Sigmoid colon (tissue), 7 donors: ENCODE results near the gene POP5. TPM values are rescaled to one million over a fixed set of nuclear protein-coding genes. Genes with fewer than 3 reads are reported as not detected.
"Not testable (repeated sequence)": the region's sequence is repeated elsewhere in the genome, so short reads cannot be mapped to it uniquely, and the experiment has no call there.

Experiments
- DNase-seq: peaks from one replicate; pipeline ENCODE4 v3.0.0-alpha.2; 2019
- H3K27ac ChIP-seq, 4 donors: fragments of 200-600 bp; sonication (generic); one replicate each; pipeline ENCODE4 v1.5.1; 2016 to 2019; ENCODE audit warnings: mild to moderate bottlenecking in 1 of 4
- H3K27me3 ChIP-seq, 3 donors: fragments of 200-600 bp; sonication (generic); one replicate each; pipeline ENCODE4 v1.5.1; 2019; ENCODE audit warnings: mild to moderate bottlenecking in 1 of 3
- H3K36me3 ChIP-seq, 4 donors: fragments of 200-600 bp; sonication (generic); one replicate each; pipeline ENCODE4 v1.5.1; 2016 to 2019
- H3K4me1 ChIP-seq, 4 donors: fragments of 200-600 bp; sonication (generic); one replicate each; pipeline ENCODE4 v1.5.1; 2017 to 2019
- H3K4me3 ChIP-seq, 4 donors: fragments of 200-600 bp; sonication (generic); one replicate each; pipeline ENCODE4 v1.5.1; 2017 to 2019; ENCODE audit warnings: mild to moderate bottlenecking in 2 of 4, moderate library complexity in 1 of 4
- H3K9me3 ChIP-seq, 4 donors: fragments of 200-600 bp in 3 of 4; sonication (generic) in 3 of 4; one replicate each; pipeline versions ENCODE4 v1.5.1 to v1.6.1; 2013 to 2019
- CTCF ChIP-seq, 4 experiments: fragments of 450-650 bp in 3 of 4; fragments of 200-600 bp in 1 of 4; IDR thresholded peaks; one replicate each; pipeline ENCODE4 v1.5.1; 2016 to 2019; ENCODE audit warnings: antibody characterized with exemption in 4 of 4, mild to moderate bottlenecking in 3 of 4, moderate library complexity in 2 of 4
- EP300 ChIP-seq, 4 donors: sonication (generic); formaldehyde crosslinking; IDR thresholded peaks; one replicate each; pipeline ENCODE4 v1.6.1; 2017; ENCODE audit warnings: antibody characterized with exemption in 4 of 4
- POLR2A ChIP-seq, 2 donors: fragments of 450-650 bp; IDR thresholded peaks; one replicate each; pipeline ENCODE4 v1.6.1; 2016; ENCODE audit warnings: antibody characterized with exemption in 2 of 2, mild to moderate bottlenecking in 2 of 2, moderate library complexity in 2 of 2
- POLR2AphosphoS5 ChIP-seq, 4 donors: sonication (generic); formaldehyde crosslinking; IDR thresholded peaks; one replicate each; pipeline ENCODE4 v1.6.1; 2017; ENCODE audit warnings: antibody characterized with exemption in 4 of 4
- WGBS, 2 donors: extraction: QIAGEN DNeasy Blood & Tissue Kit; methylation state at CpG; one replicate each; pipeline ENCODE4 v1.1.7; 2013; 5-methylcytosine and 5-hydroxymethylcytosine counted together
- intact Hi-C: fragments of 100-400 bp; cut with DNase I; formaldehyde crosslinking; loops from one replicate; pipeline ENCODE4 v1.15.1; 2023
- polyA plus RNA-seq, 3 donors: library from polyadenylated mRNA; stranded (reverse); fragments of 200-250 nt; gene quantifications; one replicate each; pipeline ENCODE4 v1.2.3, GENCODE V29; 2013
- total RNA-seq, 4 donors: library from RNA; depleted of rRNA; stranded (reverse); fragments of >200 nt; gene quantifications; one replicate each; pipeline ENCODE4 v1.1.0, GENCODE V29; 2016
- donor health status: healthy with polysubstance abuse.
- donor health status: Bipolar disorder and iron deficiency.
- donor health status: healthy.

The POP5 gene
- total and polyA plus RNA-seq, 7 donors, result 21.0 to 58.0 (median 27.8) TPM

- DNase-seq, result no peak
- Histone ChIP-seq H3K27ac (no peak overlapping the region), H3K4me1 (no peaks in the 10 kb centered on the region), H3K4me3 (no peak overlapping the region), H3K27me3 (peaks cover 0 to 26% (median 5%) of the 10 kb centered on the region in 3 donors), H3K9me3 (no peaks in the 10 kb centered on the region), H3K36me3 (no peaks in the 10 kb centered on the region)
- WGBS, 2 donors, result 30 to 67% methylated on average over 2 of the region's 2 CpGs
- TF ChIP-seq CTCF (IDR thresholded peaks at IDR 0.05), result no peak
- no peak for TF ChIP-seq EP300 (IDR thresholded peaks at IDR 0.05)
- TF ChIP-seq POLR2A (IDR thresholded peaks at IDR 0.05), result no peak
- no peak for TF ChIP-seq POLR2AphosphoS5 (IDR thresholded peaks at IDR 0.05)
- intact Hi-C loops, result no loop called here
Observed at GRCh38 chr12:120620624-120621023, 39.4 kb upstream of the POP5 start.

- H3K27me3 ChIP-seq, result peaks cover 0 to 26% (median 5%) of the 10 kb centered on the region in 3 donors
- H3K4me1 ChIP-seq, result no peaks in the 10 kb centered on the region
- TF ChIP-seq POLR2A (IDR thresholded peaks at IDR 0.05) (no peak), CTCF (IDR thresholded peaks at IDR 0.05) (no peak), EP300 (IDR thresholded peaks at IDR 0.05) (no peak), POLR2AphosphoS5 (IDR thresholded peaks at IDR 0.05) (no peak)
- no peak overlapping the region for H3K4me3 ChIP-seq
- intact Hi-C loops, result no loop called here
- H3K27ac ChIP-seq, result no peak overlapping the region
- 39 to 51% methylated on average over 8 of the region's 8 CpGs for WGBS, 2 donors
- DNase-seq, result no peak
- no peaks in the 10 kb centered on the region for H3K9me3 ChIP-seq
- H3K36me3 ChIP-seq, result no peaks in the 10 kb centered on the region
Observed at GRCh38 chr12:120618954-120619615, 37.9 kb upstream of the POP5 start.

- H3K9me3 ChIP-seq, DNase-seq, H3K27ac ChIP-seq, intact Hi-C loops, H3K4me3 ChIP-seq, H3K4me1 ChIP-seq, H3K36me3 ChIP-seq: not testable (repeated sequence)
- 96 to 97% methylated on average over 4 of the region's 4 CpGs for WGBS, 2 donors
- H3K27me3 ChIP-seq, result peaks cover 0 to 26% (median 5%) of the 10 kb centered on the region in 3 donors
Observed at GRCh38 chr12:120617767-120618166, 36.6 kb upstream of the POP5 start.

- not testable (repeated sequence) for DNase-seq, H3K27ac ChIP-seq
- 91 to 95% methylated on average over 3 of the region's 3 CpGs for WGBS, 2 donors
Observed at GRCh38 chr12:120617193-120617592, 36.0 kb upstream of the POP5 start.

GRCh38 chr12:120614848-120615247, 33.6 kb upstream of the POP5 start:
- Histone ChIP-seq H3K36me3 (no peaks in the 10 kb centered on the region), H3K27me3 (peaks cover 0 to 14% (median 1%) of the 10 kb centered on the region in 3 donors), H3K27ac (no peak overlapping the region), H3K9me3 (no peaks in the 10 kb centered on the region), H3K4me3 (no peak overlapping the region), H3K4me1 (no peaks in the 10 kb centered on the region)
- intact Hi-C loops, result no loop called here
- DNase-seq, result no peak
- TF ChIP-seq POLR2A (IDR thresholded peaks at IDR 0.05) (no peak), CTCF (IDR thresholded peaks at IDR 0.05) (no peak), EP300 (IDR thresholded peaks at IDR 0.05) (no peak), POLR2AphosphoS5 (IDR thresholded peaks at IDR 0.05) (no peak)

More at GRCh38 chr12:120617193-120617592, 36.0 kb upstream of the POP5 start:
- H3K36me3 ChIP-seq, H3K4me3 ChIP-seq, H3K9me3 ChIP-seq, H3K4me1 ChIP-seq, intact Hi-C loops: not testable (repeated sequence)
- H3K27me3 ChIP-seq, result peaks cover 0 to 26% (median 5%) of the 10 kb centered on the region in 3 donors

- H3K4me3 ChIP-seq, H3K27me3 ChIP-seq, DNase-seq, intact Hi-C loops, H3K27ac ChIP-seq, H3K4me1 ChIP-seq, H3K36me3 ChIP-seq, H3K9me3 ChIP-seq: not testable (repeated sequence)
- WGBS, 2 donors, result 80 to 96% methylated on average over 1 of the region's 1 CpG
Observed at GRCh38 chr12:120611534-120611933, 30.3 kb upstream of the POP5 start.
